NCI-H128 (cell line): ENCODE results near the gene AARS2.
"Not testable (repeated sequence)": the region's sequence is repeated elsewhere in the genome, so short reads cannot be mapped to it uniquely, and the experiment has no call there.

Experiments
- DNase-seq: peaks from one replicate; lab custom pipeline; 2025; ENCODE audit not compliant: unreplicated experiment; lab: John Stamatoyannopoulos, UW

Gene AARS2

DNA sequence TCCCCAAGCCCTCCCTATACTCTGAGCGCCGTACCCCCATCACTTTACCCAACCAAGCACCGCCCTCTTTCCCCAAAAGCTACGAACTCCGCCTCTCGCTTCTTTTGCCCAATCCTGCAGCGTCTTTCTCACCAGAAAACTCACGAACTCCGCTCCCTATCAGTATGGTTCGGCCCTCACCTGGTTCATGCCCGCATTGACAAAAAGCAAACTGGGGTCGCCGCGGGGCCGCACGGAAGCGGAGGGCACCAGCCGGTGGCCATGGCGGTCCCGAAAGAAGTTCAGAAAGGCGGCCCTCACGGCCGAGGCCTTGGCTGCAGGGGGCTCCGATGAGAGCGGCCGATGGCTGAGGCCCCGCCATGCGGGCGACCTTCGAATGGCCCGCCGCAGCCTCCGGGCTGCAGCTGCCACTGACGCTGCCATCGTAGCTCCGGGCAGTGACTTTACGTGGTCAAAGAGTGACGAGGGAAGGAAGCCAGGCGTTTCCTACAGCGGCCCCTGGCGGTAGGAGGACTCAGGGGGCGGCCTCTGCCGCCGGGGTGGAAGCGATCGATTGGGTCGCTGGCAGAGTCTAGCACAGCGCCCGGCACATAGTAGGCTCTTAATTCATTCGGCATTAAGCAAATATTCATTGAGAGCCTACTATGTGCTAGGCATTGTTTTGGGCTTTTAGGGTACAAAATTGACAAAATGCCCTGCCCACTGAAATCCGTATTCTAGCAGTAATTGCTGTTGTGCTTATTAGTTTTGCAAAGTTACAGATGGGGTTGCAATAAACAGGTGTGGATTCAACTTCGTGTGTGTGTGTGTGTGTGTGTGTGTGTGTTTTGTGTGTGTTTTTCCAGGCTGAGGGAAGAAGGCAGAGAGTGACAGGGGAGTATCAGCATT, at the start of gene AARS2:
Gene AARS2, minus strand, starts transcription at position 447 of the 888 bp plus-strand sequence. Its CDS starts 24 bp downstream, at position 423.
- DNase-seq, result peak; percentile 73

DNA sequence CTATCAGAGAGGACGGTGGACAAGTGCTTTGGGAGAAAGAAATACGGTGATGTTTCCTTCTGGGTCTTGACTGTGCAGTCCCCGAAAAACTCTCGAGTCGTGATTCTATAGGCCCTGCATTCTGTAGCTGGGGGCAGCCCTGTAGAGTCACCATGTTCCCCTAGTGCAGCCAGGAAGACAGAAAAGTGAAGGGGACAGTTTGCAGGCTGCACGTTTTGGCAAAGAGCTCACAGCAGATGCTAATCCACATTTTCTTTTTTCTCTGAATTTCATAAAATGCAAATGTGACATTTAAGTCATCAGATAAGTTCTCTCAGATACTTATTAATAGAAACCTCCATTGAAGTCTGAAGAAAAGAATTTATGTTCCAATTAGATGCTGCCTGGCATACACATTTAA, 48.8 kb upstream of the AARS2 start:
- DNase-seq, result no peak

DNA sequence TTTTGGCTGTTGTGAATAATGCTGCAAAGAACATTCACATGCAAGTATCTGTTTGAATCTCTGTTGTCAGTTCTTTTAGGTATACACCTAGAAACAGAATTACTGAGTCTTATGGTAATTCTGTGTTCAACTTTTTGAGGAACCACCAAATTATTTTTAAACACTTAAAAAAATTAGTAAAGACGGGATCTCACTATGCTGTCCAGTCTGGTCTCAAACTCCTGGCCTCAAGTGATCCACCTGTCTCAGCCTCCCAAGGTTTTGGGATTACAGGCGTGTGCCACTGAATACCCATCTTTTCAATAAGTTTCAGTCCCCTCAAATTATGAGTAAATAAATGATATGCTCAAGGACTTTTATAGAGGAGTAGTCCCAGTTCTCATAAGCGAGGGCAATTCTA, 46.8 kb upstream of the AARS2 start:
- DNase-seq, result no peak

DNA sequence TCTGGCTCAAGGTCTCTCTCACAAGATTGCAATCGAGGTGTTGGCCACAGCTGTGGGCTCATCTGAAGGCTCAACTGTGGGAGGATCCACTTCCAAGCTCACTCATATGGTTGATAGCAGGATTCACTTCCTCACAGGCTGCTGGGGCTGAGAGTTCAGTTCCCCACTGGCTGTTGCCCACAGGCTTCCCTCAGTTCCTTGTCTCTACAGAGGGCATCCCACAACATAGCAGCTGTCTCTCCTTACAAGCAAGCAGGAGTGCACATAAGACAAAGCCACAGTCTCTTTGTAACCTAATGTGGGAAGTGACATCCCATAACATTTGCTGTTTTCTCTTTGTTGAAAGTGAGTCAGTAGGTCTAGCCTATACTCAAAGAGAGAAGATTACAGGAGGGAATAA, 43.3 kb upstream of the AARS2 start:
- no peak for DNase-seq

DNA sequence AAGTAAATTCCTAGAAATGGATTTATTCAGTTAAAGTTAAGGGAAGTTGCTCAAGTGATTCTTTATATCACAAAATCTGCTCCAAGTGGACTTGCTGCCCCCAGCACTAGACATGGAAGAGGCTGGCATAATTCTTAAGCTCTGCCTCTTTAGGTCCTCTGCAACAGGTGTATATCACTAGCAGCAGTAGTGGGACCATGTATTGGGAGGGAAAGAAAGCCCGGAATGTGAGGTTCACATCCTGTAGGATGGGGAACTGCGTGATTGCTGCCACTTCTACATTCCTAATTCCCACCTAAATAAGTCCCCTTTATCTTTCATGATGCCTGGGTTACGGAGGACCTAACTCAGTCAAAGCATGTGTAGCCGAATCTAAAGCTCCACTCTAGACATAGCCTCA, 42.5 kb upstream of the AARS2 start:
- no peak for DNase-seq

DNA sequence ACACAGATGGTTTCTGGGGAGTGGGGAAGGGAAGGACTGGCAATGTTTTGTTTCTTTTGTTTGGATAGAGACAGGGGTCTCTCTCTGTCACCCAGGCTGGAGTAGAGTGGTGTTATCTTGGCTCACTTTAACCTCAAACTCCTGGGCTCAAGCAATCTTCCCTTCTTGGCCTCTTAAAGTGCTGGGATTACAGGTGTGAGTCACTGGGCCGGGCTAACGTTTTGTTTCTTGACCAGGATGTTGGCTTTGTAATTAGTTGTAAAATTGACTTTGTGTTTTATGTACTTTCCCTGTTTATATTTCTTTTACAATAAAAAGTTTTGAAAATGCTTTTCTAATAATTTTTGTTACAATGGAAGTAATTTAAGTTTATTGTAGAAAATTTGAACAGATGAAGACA, 40.2 kb upstream of the AARS2 start:
- DNase-seq, result no peak

DNA sequence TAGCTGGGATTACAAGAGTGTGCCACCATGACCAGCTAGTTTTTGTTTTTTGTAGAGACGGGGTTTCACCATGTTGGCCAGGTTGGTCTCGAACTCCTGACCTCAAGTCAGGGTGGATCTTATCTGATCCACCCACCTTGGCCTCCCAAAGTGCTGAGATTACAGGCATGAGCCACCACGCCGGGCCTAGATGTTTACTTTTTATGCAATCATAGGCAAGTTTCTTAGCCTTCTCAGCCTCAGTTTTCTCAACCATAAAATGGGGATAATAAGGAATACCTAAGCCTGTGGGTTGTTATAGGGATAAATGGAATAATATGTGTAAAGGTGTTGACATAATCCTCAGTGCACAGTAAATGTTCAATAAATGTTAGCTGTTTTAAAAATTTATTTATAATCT, 39.1 kb upstream of the AARS2 start:
- no peak for DNase-seq

DNA sequence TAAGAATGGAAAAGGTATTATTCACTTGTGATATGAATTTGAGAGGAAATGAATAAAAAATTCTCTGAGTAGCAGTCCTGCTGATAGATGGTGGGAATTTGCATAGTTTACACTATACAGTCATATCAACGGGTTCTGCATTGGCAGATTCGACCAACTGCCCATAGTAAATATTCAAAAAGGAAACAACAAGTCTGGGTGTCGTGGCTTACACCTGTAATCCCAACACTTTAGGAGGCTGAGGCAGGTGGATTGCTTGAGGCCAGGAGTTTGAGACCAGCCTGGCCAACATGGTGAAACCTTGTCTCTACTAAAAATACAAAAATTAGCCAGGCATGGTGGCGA, 37.5 kb upstream of the AARS2 start:
- not testable (repeated sequence) for DNase-seq

DNA sequence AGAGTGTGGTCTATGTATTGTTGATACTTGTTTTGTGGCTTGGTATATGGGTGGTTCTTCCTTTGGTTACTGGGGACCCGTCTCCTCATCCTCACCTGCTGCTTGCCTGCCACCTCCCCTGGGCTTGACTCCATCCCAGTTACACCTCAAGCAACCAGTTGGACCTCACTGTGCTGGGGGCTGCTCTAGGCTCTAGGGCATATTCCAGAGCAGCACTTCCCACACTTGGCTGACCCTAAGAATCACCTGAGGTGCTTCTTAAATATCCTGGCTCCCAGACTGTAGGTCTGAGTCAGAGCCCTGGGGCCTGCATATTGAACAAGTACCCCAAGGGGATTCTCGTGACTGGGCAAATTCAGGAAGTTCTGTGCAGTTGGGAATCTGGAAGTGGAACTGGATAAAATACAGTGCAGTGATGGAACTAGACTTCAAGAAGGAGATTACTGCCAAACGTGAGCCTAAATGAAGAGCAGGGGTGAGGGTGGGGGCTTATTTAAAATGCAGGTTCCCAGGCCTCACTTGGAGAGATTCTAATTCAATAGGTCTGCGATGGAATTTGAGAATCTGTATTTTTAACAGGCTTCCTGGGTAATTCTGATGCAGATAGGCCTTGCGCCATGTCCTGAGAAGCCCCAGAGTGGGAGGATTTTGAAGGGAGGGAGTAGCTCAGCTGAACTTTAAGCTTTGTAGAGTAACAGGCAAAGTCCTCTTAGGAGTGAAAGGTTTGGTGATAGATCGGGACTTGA, 36.9 kb upstream of the AARS2 start:
- DNase-seq, result no peak

DNA sequence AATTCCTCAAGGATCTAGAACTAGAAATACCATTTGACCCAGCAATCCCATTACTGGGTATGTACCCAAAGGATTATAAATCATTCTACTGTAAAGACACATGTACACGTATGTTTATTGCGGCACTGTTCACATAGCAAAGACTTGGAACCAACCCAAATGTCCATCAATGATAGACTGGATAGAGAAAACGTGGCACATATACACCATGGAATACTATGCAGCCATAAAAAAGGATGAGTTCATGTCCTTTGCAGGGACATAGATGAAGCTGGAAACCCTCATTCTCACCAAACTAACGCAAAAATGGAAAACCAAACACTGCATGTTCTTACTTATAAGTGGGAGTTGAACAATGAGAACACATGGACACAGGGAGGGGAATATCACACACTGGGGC, 33.7 kb upstream of the AARS2 start:
- not testable (repeated sequence) for DNase-seq

DNA sequence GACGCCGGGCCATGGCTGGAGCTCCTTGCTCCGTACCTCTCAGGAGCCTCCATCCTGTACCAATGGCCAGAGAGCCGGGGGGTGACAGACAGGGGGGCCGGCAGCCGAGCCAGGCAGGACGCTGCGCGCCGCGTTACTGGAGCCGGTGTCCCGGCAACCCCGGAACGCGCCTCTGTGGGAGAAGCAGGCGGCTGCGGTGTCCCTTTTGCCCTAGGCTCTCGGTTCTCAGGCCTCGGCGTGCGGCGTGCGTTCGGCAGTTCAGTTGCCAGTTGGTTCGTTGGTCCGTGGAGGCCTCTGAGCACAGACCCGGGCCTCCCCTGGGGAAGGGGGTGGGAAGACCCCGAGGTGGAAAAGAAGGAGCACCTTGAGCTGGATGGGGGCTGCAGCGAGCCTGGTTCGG, 29.3 kb upstream of the AARS2 start, which contains the start of gene SPATS1:
Gene SPATS1, plus strand, starts transcription at position 162 of the 400 bp plus-strand sequence. CDS start 446 bp downstream, outside the sequence.
- DNase-seq, result no peak

DNA sequence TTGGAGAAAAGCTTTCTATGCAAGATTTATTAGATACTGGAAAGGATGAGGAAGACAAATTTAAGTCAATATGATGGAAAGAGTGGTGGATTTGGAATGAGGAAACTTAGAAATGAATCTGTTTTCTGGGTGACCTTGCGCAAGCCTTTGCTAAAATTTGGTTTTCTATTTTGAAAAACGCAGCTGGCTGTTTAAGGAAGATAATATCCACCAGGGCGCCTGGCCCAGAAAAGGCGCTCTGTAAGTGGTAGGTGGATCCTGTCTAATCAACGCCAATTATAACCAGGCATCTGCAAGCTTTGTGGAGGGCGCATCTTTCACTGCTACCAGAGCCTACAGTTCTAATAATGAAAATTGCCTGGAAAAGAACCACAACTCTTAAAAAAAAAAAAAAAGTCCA, 28.9 kb upstream of the AARS2 start:
- no peak for DNase-seq

DNA sequence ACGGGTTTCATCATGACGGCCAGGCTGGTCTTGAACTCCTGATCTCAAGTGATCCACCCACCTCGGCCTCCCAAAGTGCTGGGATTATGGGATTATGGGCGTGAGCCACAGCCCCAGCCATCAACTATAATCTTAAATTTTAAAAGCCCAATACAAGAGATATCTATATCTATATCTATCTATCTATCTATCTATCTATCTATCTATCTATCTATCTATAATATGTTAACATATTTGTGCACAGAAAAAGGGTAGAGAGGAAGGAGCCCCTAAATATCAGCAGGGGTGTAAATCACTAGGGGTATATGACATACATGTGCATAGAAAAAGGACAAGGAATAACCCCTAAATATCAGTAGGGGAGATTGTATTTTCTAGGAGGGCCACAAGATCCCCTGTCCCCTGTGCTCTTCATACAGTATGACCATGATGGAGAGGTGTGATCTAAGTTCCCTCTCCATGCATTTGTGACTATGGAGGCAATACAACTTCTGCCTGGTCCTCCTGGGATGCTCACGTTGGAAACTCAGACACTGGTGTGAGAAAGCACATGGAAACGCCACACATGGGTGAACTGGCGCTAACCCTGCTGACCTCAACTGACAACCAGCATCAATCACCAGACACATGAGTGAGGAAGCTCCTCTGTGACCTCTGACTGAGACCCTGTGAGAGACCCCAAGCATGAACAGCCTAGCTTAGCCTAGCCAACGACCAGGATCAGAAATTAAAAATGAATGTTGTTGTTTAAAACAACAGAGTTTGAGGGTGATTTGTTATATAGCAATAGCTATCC, 28.1 kb upstream of the AARS2 start:
- DNase-seq, result no peak

DNA sequence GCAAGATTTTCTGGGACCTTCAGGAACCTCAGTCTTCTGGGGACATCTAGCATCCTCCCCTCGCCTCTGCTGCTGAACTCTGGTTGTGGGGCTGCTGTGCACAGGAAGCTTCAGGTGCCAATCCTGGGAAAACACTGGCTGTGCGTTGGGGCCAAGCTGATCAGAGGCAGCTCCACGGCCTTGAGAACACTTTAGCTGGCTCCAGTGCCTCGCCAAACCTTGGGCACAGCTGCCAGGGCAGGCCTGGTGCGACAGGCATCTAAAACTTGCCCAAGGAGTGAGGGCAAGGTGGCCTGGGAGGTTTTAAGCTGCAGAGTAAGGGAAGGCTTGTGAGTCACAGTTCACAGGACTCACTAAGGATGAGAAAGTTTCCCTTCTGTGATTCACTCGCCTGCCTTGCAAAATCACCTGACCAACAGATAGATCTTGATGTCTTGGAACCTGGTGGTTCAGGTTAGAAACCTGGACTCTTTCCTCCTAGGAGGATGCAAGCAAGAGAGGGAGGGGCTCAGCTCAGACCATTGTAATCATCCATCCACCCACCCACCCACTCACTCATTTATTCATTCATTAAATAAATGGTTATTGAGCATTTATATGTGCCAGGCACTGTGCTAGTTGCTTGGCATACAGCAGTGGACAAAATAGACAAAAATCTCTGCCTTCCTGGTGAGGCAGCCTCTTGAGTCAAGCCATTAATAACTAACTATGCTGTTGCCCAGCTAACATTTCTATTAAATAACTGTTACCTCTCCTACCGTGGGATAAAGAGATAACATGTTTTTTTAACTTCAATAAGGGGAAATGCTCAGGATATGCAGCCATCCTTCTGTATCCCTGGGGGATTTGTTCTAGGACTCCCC, 26.8 kb upstream of the AARS2 start:
- DNase-seq, result no peak

DNA sequence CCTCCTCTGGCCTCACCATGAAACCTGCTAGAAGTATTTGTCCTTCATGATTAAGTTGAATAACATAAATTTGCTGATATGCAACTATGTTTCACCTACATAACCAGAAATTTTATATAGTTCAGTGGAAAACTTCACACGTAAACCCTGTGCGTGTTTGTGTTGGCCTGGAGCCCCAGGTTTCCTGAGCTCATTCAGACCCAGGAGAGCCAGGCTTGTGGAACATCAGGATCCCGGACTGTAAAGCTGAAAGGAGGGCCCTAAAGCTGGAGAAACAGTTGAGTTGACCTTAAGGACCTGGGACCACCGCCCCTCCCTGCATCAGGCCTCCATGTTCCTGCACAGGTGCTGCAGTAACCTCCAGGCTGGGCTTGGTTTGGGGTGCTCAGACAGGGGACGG, 26.2 kb upstream of the AARS2 start:
- DNase-seq, result no peak

DNA sequence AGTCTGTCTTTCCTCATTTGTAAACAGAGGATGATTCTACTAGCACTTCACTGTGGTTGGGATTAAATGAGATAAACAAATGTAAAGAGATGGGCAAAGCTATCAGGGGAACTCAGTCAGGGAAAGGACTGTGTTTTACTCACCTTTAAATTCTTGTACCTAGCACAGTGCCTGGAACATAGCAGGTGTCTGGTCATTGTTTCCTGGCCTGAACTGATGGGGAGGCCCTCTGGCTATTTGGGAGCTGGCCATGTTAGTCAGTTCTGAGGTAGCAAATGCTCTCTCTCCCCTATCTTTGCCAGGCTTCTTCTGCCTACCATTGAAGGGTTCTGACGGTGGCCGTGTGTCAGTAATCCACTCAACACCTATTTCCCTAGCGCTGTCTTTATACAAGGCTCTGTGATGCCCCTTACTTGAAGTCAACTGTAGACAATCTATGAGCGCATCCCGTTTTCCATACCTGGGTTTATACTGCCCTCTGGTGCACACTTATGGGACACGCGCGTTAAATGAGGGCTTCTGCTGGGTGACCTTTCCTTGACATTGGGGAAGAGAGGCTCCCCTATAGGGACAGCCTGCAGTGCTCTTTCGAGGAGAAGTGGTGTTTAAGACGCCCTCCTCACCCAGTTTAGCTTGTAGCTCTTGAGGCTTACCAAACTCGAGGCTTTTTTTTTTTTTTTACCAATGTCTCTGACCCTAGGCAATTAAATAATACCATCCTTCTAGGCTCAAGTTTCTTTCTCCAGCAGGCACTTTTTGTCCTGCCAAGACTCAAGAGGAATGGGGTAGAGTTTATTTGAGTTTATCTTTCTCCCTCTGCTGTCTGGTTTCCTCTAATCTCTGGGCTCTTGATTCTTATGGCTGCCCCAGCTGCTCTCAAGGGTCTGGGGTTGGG, 25.3 kb upstream of the AARS2 start:
- peak; percentile 65 for DNase-seq

DNA sequence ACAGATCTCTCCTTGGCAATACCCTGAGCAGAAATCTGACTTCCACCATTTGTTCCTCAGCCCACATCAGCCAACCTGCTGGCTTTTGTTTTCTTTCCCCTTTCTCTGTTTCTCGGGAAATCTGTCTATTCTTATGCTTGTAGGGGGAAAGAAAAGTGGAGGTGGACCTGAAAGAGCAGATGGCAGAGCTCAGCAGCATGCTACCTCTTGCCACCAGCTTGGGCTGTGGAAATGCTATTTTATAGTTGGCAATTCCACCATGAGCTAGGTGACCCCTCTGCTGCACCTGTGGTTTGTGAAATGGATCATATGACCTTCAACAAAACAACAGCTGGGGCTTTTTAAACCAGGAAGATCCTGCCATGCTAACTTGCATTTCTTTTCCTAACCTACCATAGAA, 22.5 kb upstream of the AARS2 start:
- DNase-seq, result no peak

DNA sequence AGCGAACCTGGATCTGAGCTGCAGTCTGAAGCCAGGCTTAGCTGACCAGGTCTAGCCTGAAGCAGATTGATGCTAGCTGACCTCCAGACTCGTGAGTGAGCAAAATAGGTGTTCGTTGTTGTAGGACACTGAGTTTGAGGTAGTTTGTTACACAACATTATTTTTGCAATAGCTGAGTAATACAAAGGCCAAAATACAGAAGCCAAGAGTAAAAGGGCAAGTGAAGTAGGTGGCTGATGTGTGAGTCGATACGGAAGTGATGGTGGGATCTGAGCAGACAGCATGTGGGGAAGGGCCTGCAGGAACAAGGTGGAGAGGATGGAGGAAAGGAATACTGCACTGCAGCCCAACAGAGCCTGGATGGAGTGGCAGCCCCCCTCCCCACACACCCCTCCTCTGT, 20.8 kb upstream of the AARS2 start:
- DNase-seq, result no peak

DNA sequence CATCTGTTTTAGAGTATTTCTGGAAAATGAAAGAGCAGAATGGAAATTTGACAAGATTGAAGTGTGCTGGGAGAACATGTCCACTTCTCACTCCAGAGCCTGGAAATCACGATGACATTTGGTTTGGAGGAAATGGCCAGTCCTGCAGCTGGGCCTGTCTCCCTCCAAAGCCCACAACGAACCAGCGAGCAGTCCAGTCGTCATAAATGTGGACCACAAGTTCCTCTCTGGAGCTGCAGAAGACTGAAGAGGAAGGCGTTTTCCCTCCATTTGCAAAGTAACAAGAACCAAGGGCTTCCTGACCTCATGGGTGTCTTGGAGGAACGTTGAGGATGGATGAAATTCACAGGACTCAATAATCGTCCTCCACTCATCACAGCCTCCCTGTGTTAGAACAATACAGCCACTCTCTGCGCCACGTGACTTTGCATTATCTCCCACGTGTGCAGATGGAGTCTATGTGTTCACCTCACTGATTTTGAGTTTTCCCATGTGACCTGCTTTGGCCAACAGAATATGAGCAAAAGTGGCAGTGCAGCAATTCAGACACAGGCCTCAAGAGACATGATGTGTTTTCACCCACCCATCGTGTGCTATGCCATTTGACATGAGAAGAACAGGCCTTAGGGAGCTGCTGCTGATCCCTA, 20.2 kb upstream of the AARS2 start:
- no peak for DNase-seq
